ENCODE data around the gene BIRC7. TPM values are rescaled to one million over a fixed set of nuclear protein-coding genes. Genes with fewer than 3 reads are reported as not detected.

BIRC7 gene
- total RNA-seq, 1 experiment from 2014 or later: not detected

- TF ChIP-seq EZH2 (IDR thresholded peaks at IDR 0.05; ENCODE audit: low read depth): no peak
- TF ChIP-seq CTCF (conservative IDR thresholded peaks at IDR 0.05): no peak
- no peak overlapping the region for H3K4me3 ChIP-seq
- H3K36me3 ChIP-seq (ENCODE audit: low read depth): no peaks in the 10 kb centered on the region
- H3K79me2 ChIP-seq (ENCODE audit: low read depth): no peaks in the 10 kb centered on the region
- no peaks in the 10 kb centered on the region for H3K9me2 ChIP-seq (ENCODE audit: insufficient read depth)
- ChIA-PET CTCF (no interaction called here), POLR2A (ENCODE audit: unreplicated experiment) (no interaction called here)
- H3K9me3 ChIP-seq (ENCODE audit: insufficient read depth, low read depth): no peaks in the 10 kb centered on the region
- H3K27me3 ChIP-seq (ENCODE audit: insufficient read depth, low read depth): peaks cover 98% of the 10 kb centered on the region
- H3F3A ChIP-seq (ENCODE audit: insufficient read depth, low read depth): no peaks in the 10 kb centered on the region
- no TSS peak for BruUV-seq (replicated peaks)
- DNase-seq: no peak
- no peaks in the 10 kb centered on the region for H3K4me1 ChIP-seq (replicated peaks; ENCODE audit: insufficient read depth)
- H3K4me2 ChIP-seq: no peak overlapping the region
- H3K27ac ChIP-seq: no peak overlapping the region
- intact Hi-C loops (cut with micrococcal nuclease; ENCODE audit: unreplicated experiment): no loop called here
- H2AFZ ChIP-seq: no peak overlapping the region
- H4K20me1 ChIP-seq (ENCODE audit: insufficient read depth): no peaks in the 10 kb centered on the region
Observed at GRCh38 chr20:63259734-63260460, 24.2 kb downstream of the BIRC7 start.

- intact Hi-C loops (cut with micrococcal nuclease; ENCODE audit: unreplicated experiment): no loop called here
- Histone ChIP-seq H3K36me3 (ENCODE audit: low read depth) (no peaks in the 10 kb centered on the region), H3K4me1 (replicated peaks; ENCODE audit: insufficient read depth) (no peaks in the 10 kb centered on the region), H3K9me2 (ENCODE audit: insufficient read depth) (no peaks in the 10 kb centered on the region), H4K20me1 (ENCODE audit: insufficient read depth) (no peaks in the 10 kb centered on the region), H3K79me2 (ENCODE audit: low read depth) (no peaks in the 10 kb centered on the region), H3K4me2 (no peak overlapping the region), H3K4me3 (no peak overlapping the region), H3K9me3 (ENCODE audit: insufficient read depth, low read depth) (no peaks in the 10 kb centered on the region), H3F3A (ENCODE audit: insufficient read depth, low read depth) (no peaks in the 10 kb centered on the region), H3K27me3 (ENCODE audit: insufficient read depth, low read depth) (peaks cover 98% of the 10 kb centered on the region), H3K27ac (no peak overlapping the region), H2AFZ (no peak overlapping the region)
- BruUV-seq (replicated peaks): no TSS peak
- TF ChIP-seq CTCF (conservative IDR thresholded peaks at IDR 0.05) (no peak), EZH2 (IDR thresholded peaks at IDR 0.05; ENCODE audit: low read depth) (no peak)
- CTCF ChIA-PET: no interaction called here
- no peak for DNase-seq
- POLR2A ChIA-PET (ENCODE audit: unreplicated experiment): no interaction called here
Observed at GRCh38 chr20:63260521-63260920, 24.8 kb downstream of the BIRC7 start.

GRCh38 chr20:63261060-63261794, 25.5 kb downstream of the BIRC7 start:
- TF ChIP-seq EZH2 (IDR thresholded peaks at IDR 0.05; ENCODE audit: low read depth): no peak
- no peak for TF ChIP-seq CTCF (conservative IDR thresholded peaks at IDR 0.05)
- no peaks in the 10 kb centered on the region for H3K36me3 ChIP-seq (ENCODE audit: low read depth)
- no peak overlapping the region for H3K27ac ChIP-seq
- H4K20me1 ChIP-seq (ENCODE audit: insufficient read depth): no peaks in the 10 kb centered on the region
- no peak overlapping the region for H3K4me2 ChIP-seq
- DNase-seq: no peak
- ChIA-PET CTCF (no interaction called here), POLR2A (ENCODE audit: unreplicated experiment) (no interaction called here)
- peaks cover 95% of the 10 kb centered on the region for H3K27me3 ChIP-seq (ENCODE audit: insufficient read depth, low read depth)
- no peak overlapping the region for H3K4me3 ChIP-seq
- H2AFZ ChIP-seq: no peak overlapping the region
- H3K79me2 ChIP-seq (ENCODE audit: low read depth): no peaks in the 10 kb centered on the region
- BruUV-seq (replicated peaks): no TSS peak
- H3F3A ChIP-seq (ENCODE audit: insufficient read depth, low read depth): no peaks in the 10 kb centered on the region
- H3K9me3 ChIP-seq (ENCODE audit: insufficient read depth, low read depth): no peaks in the 10 kb centered on the region
- intact Hi-C loops (cut with micrococcal nuclease; ENCODE audit: unreplicated experiment): no loop called here
- no peaks in the 10 kb centered on the region for H3K9me2 ChIP-seq (ENCODE audit: insufficient read depth)
- H3K4me1 ChIP-seq (replicated peaks; ENCODE audit: insufficient read depth): no peaks in the 10 kb centered on the region
